Mucosa of descending colon (tissue), 3 donors: Measurements from ENCODE around the gene NAA20. TPM values are rescaled to one million over a fixed set of nuclear protein-coding genes. Genes with fewer than 3 reads are reported as not detected.

ENCODE experiments used
- ATAC-seq: fragments of 200-7000 bp; cut with Tn5 transposase; one replicate; pipeline ENCODE4 v1.9.1; 2020; ENCODE audit warnings: mild to moderate bottlenecking, moderate library complexity
- DNase-seq, 3 donors: peaks; one replicate each; pipeline ENCODE4 v3.0.0-alpha.2; 2020
- H3K36me3 ChIP-seq: fragments of 200-600 bp; one replicate; pipeline ENCODE4 v1.8.0; 2021; ENCODE audit warnings: low read depth, mild to moderate bottlenecking
- H3K4me1 ChIP-seq: fragments of 200-600 bp; one replicate; pipeline ENCODE4 v1.8.0; 2021; ENCODE audit warnings: low read depth, mild to moderate bottlenecking
- H3K4me3 ChIP-seq: fragments of 200-600 bp; one replicate; pipeline ENCODE4 v1.8.0; 2021; ENCODE audit warnings: mild to moderate bottlenecking
- H3K9me3 ChIP-seq: fragments of 200-600 bp; one replicate; pipeline ENCODE4 v1.8.0; 2021; ENCODE audit warnings: mild to moderate bottlenecking
- intact Hi-C, 2 donors: fragments of 100-400 bp; cut with DNase I in 1 of 2; cut with micrococcal nuclease in 1 of 2; formaldehyde crosslinking; loops; one replicate each; pipeline versions ENCODE4 v1.11.0 to v1.11.1; 2022; cut with DNase I, micrococcal nuclease
- total RNA-seq, 3 donors: library from RNA; stranded (reverse); fragmentation: NEBNext Ultra II Directional in 2 of 3; extraction: Animal tissue kit (Norgen Biotek cat#: 25700) in 2 of 3; gene quantifications; one replicate each; pipeline versions ENCODE4 v1.2.1 to v1.2.4, GENCODE V29; 2021 to 2023
- TF ChIP-seq, protein P1 (sequence below): fragments of 200-600 bp; IDR thresholded peaks from one replicate; pipeline ENCODE4 v1.8.0; 2022; ENCODE audit warnings: antibody characterized with exemption, mild to moderate bottlenecking
- donor health status: DM: no; HTN: no; CAD: no; lungs with moderate emphysema.
- donor health status: DM: no; HTN: no; CAD: no.
- donor health status: DM: no; HTN: yes; CAD: no.

Gene NAA20
- total RNA-seq, 3 donors from 2014 or later = 38.7 to 46.6 (median 42.3) TPM

- DNase-seq (no peak), ATAC-seq (no peak)
- Histone ChIP-seq H3K36me3 (no peaks in the 10 kb centered on the region), H3K9me3 (no peaks in the 10 kb centered on the region), H3K4me3 (no peak overlapping the region), H3K4me1 (peaks cover 20% of the 10 kb centered on the region)
- TF ChIP-seq, protein P1, sequence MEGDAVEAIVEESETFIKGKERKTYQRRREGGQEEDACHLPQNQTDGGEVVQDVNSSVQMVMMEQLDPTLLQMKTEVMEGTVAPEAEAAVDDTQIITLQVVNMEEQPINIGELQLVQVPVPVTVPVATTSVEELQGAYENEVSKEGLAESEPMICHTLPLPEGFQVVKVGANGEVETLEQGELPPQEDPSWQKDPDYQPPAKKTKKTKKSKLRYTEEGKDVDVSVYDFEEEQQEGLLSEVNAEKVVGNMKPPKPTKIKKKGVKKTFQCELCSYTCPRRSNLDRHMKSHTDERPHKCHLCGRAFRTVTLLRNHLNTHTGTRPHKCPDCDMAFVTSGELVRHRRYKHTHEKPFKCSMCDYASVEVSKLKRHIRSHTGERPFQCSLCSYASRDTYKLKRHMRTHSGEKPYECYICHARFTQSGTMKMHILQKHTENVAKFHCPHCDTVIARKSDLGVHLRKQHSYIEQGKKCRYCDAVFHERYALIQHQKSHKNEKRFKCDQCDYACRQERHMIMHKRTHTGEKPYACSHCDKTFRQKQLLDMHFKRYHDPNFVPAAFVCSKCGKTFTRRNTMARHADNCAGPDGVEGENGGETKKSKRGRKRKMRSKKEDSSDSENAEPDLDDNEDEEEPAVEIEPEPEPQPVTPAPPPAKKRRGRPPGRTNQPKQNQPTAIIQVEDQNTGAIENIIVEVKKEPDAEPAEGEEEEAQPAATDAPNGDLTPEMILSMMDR = no peak
- intact Hi-C loops = no loop called here
Measured at GRCh38 chr20:20014659-20015058, 2.5 kb upstream of the NAA20 start.

DNA sequence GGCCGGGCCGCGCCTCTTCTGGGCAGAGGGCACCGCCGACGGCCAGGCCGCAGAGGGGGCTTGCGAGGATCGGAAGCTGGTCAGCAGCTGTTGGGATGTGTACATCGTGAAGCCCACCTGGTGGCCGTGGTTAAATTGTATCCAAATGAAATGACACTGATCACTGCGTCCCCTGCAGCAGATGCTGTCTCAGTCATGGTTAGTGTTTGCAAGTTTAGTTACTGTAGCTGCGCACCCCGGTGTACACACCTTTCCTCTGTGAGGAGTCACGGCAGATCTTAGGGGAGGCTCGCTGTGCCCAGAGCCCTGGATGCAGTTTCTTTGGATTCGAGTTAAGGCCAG lies 653 bp downstream of the NAA20 start:
- intact Hi-C loops = no loop called here
- H3K4me3 ChIP-seq = peak overlapping the region; percentile 98
- H3K36me3 ChIP-seq = no peaks in the 10 kb centered on the region
- DNase-seq = no peak
- peaks cover 20% of the 10 kb centered on the region for H3K4me1 ChIP-seq
- H3K9me3 ChIP-seq = no peaks in the 10 kb centered on the region
- ATAC-seq = peak; percentile 33
- TF ChIP-seq, protein P1 = no peak

DNA sequence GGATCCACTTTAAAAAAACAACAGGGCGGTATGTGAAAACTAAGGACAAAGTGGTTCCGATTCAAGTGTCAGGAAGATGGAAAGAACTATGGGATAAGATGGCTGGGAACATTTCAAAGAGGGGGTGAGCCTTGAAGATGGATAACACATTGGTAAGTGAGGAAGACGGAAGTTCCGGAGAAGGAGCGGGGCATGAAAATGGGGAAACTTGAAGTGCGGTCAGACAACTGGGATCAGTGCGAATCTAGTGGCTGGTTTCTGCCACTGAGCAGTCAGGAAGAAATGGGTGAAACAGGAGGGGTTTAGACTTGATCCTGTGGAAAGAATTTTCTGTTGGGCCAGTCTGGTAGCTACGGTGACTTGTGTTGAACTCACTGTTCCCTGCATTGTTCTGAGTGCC lies 1.2 kb downstream of the NAA20 start:
- Histone ChIP-seq H3K9me3 (no peaks in the 10 kb centered on the region), H3K36me3 (no peaks in the 10 kb centered on the region), H3K4me3 (no peak overlapping the region), H3K4me1 (peaks cover 20% of the 10 kb centered on the region)
- TF ChIP-seq, protein P1 = no peak
- intact Hi-C loops = no loop called here
- ATAC-seq (no peak), DNase-seq (no peak)

DNA sequence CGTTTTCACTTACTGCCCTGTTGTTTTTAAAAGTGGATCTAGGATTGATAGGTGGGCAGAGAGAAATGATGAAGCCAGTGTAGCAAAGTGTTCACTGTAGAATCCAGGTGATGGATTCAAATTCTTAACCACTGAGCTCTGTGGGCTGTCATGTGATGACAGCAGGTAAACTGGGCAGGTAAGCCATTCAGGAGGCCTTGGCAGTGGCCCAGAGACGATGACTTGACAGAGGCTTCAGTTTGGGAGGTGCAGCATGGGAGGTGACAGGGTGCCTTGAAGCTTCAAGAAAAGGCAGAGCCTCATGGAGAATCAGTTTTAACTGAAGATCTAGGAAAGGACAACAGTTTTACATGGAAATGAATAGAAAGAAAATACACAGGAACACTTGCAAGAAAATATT lies 2.0 kb downstream of the NAA20 start:
- Histone ChIP-seq H3K36me3 (no peaks in the 10 kb centered on the region), H3K4me3 (no peak overlapping the region), H3K4me1 (peaks cover 20% of the 10 kb centered on the region), H3K9me3 (no peaks in the 10 kb centered on the region)
- no peak for DNase-seq
- intact Hi-C loops = no loop called here
- TF ChIP-seq, protein P1 = no peak
- no peak for ATAC-seq

DNA sequence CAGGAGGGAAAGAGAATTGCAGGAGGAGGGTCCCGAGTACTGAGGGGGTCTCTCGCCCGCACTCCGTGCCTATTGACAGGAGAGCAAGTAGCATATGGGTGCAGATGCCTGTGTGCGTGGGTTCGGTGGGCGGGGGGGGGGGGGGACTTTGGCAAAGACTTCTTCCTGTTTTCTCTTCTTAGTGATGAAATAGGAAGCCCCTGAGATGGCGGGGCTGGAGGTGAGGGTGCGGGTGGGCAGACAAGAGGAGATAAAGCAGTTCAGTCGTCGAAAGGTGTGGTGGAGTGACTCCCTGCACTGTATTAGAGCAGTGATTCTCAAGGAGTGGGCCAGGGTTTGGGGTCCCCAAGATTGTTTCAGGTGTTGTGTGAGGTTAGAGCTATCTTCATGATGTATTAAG lies 3.7 kb downstream of the NAA20 start:
- TF ChIP-seq, protein P1 = no peak
- DNase-seq = no peak
- Histone ChIP-seq H3K4me3 (no peak overlapping the region), H3K4me1 (peaks cover 17% of the 10 kb centered on the region), H3K9me3 (no peaks in the 10 kb centered on the region), H3K36me3 (no peaks in the 10 kb centered on the region)
- intact Hi-C loops = no loop called here
- ATAC-seq = no peak

GRCh38 chr20:20021835-20022234 lies 4.7 kb downstream of the NAA20 start:
- Histone ChIP-seq H3K4me3 (no peak overlapping the region), H3K9me3 (no peaks in the 10 kb centered on the region), H3K36me3 (no peaks in the 10 kb centered on the region), H3K4me1 (peaks cover 17% of the 10 kb centered on the region)
- TF ChIP-seq, protein P1 = no peak
- intact Hi-C loops = no loop called here
- ATAC-seq (no peak), DNase-seq (no peak)
